Fibroblast of mammary gland (primary cell): ENCODE measurements around the gene TMEM242.

Source experiments
- DNase-seq: peaks from one replicate; pipeline ENCODE4 v3.0.0-alpha.2; 2010; ENCODE audit warnings: low read depth
- H3K4me3 ChIP-seq: 2 replicates; pipeline ENCODE4 v1.5.1; 2011; ENCODE audit warnings: low read depth, mild to moderate bottlenecking, low read length, moderate library complexity; ENCODE audit not compliant: control insufficient read depth
- CTCF ChIP-seq: conservative IDR thresholded peaks from 2 replicates; pipeline ENCODE4 v1.5.1; 2011; ENCODE audit warnings: low read depth, low read length, inconsistent platforms; ENCODE audit not compliant: control insufficient read depth, insufficient read depth

TMEM242 gene

GRCh38 chr6:157280157-157280556 lies 43.2 kb downstream of the TMEM242 start:
- no peak for TF ChIP-seq CTCF
- no peak for DNase-seq
- H3K4me3 ChIP-seq, result no peak overlapping the region

- DNase-seq, result no peak
- no peak overlapping the region for H3K4me3 ChIP-seq
- TF ChIP-seq CTCF, result no peak
Observed at GRCh38 chr6:157278171-157278570, 45.1 kb downstream of the TMEM242 start.

GRCh38 chr6:157276731-157277130 lies 46.6 kb downstream of the TMEM242 start:
- no peak overlapping the region for H3K4me3 ChIP-seq
- TF ChIP-seq CTCF, result no peak
- DNase-seq, result no peak

- DNase-seq, result no peak
- no peak for TF ChIP-seq CTCF
- no peak overlapping the region for H3K4me3 ChIP-seq
Observed at GRCh38 chr6:157276134-157276532, 47.2 kb downstream of the TMEM242 start.

- no peak for TF ChIP-seq CTCF
- DNase-seq, result peak; percentile 48
- H3K4me3 ChIP-seq, result peak overlapping the region; percentile 57
Observed at GRCh38 chr6:157274471-157275226, 48.7 kb downstream of the TMEM242 start.

GRCh38 chr6:157273756-157274470 lies 49.4 kb downstream of the TMEM242 start:
- peak overlapping the region; percentile 57 for H3K4me3 ChIP-seq
- no peak for DNase-seq
- TF ChIP-seq CTCF, result no peak
